Activated CD8-positive, alpha-beta memory T cell treated with anti-CD3 and anti-CD28 coated beads for 4 hours (primary cell): Measurements from ENCODE around the gene OR6A2.
"Not testable (repeated sequence)": the region's sequence is repeated elsewhere in the genome, so short reads cannot be mapped to it uniquely, and the experiment has no call there.

ENCODE experiments used
- DNase-seq, 2 donors: peaks; one replicate each; pipeline ENCODE4 v3.0.0-alpha.2; 2020; ENCODE audit warnings: low read depth in 2 of 2

Gene OR6A2

DNA sequence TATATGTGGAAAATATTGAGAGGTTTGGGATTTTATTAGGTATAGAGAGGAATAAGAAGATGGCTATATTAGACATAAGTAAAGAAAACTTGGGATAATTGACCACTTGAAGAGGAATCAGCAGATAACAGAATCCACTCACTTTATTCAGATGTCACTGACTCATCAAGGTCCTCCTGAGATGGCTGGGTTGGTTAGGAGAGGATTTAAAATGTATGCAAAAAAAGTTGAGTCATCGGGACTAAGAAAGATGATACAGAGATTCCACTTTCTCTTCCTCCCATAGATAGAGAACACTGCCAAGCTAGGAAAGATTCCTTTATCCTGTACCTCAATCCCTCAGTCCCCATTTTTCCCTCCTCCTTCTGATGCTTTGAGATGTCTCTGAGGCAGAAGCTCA is at the start of gene OR6A2:
Gene OR6A2, minus strand, starts transcription at position 288 of the 400 bp plus-strand sequence. CDS start 3,981 bp downstream, outside the sequence.
- DNase-seq = no peak

DNA sequence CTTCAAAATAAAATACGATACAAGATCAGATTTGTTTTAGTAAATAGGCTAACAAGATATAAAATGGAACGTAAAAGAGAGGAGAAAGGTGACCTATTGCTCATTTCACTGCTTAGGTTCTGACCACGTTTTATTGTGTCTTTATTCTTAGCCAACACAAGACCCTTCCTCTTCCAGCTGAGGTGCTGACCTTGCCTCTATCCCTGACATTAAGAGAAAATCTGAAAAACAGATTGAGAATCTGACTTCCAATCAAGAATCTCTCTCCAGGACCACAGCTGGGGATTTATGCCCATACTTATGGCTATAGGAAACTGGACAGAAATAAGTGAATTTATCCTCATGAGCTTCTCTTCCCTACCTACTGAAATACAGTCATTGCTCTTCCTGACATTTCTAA is 45.9 kb upstream of the OR6A2 start, which contains the start of gene OR10A5:
Gene OR10A5, plus strand, starts transcription at position 301 of the 400 bp plus-strand sequence. Its CDS starts 0 bp downstream, at position 301.
- no peak for DNase-seq

DNA sequence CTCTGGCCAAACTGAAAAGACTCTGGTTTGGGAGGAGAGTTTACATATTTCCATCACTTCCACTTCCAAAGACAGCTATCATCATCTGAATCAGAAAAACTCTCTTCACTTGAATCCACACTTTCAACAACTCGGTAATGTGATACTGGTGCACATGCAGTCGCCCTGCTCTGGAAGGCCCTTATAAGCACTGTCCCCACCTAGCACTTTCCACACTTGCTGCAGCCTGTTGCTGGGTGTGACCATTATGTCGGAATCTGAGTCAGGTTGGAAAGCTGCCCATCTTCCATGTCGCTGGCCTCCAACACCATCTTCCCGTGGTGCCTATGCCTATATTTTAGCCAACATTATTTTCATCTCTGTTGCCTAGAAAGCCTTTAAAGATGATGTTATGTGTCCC is 44.9 kb upstream of the OR6A2 start:
- DNase-seq = no peak

DNA sequence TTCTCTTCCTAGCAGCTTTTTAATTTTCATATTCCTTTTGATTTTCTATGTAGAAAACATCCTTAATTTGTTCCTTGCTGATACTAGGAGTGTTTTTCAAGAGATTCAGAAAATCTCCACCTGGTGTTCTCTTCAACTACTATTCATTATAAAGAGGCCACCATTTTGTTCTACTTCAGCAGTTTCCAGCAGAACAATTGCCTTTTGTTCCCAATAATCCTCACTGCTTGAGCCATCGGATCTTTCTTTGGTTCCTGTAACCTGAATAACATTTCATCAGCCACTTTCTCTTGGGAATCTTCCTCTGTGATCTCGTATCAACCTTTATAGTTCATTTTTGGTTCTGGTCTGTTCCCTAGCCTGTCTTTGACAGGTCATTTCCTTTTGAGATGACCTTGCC is 44.2 kb upstream of the OR6A2 start:
- no peak for DNase-seq

DNA sequence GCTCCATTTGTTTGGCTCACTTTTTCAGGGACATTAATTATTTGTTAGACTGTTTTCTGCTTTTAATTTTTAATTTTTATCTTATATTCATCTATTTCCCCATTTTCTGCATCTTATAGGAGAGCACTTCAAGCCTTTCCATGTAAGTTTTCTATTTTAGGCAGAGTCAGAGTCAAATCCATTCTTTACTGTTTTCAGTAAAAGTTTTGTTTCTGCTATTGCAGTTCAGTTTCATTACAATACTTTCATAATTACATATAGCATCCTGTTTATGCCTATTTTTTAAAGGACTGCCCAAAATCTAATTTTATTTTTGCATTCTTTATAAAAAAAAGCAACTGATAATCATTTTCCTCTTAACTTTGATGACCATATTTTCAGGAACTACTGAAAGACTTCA is 42.2 kb upstream of the OR6A2 start:
- DNase-seq = no peak

DNA sequence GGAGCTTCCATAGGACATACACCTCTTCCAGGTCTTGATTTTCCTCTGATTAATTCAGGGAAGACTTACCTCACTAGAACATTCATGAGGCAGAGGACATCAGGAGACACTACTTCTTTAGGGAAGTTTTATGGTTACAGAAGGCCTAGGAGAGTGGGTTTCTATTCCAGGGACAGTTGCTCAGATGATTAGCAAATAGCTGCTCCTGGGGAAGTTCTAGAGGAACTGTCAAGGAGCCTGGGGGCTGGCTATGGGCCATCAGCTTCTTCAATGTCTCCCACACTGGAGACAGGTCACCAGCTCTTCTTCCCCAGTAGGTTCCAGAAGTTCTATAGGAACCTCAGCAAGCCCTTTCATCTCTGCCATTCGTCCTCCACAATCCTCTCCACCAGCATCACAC is 34.5 kb upstream of the OR6A2 start:
- DNase-seq = no peak

DNA sequence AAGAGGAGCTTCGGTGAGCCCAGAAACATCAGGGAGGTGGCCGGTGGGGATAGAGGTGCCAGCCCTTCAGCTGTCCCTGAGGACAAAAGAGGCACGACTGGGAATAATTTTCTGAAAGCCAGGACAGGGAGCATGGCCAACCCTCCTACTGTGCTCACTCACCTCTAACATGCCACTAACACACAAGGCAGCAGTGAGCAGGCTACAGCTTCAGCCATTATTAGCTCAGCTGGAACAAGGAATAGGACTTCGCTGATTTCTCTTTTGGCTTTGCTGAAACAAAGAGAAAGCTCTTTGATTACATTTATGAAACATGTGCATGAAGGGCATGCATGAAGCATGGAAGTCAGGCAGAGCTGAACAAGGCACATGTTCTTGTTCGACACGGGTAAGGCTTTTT is 33.9 kb upstream of the OR6A2 start:
- no peak for DNase-seq

DNA sequence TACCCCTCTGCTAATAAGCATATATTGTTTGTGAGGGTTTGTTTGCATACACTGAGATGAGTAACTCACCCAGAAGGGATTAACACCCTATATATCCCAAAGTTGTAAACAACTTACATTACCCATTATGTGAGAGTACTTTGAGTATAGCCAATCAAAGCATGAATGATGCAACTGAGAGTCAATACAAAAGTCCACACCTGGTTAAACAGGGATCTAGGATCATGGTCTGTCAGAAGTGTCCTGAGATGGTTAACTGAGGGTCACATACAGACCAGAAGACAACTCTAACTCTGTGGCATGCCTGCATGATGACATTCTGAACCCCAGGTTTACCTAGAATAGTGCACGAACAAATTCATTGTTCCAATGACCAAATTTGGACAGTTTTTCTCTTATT is 28.6 kb upstream of the OR6A2 start:
- no peak for DNase-seq

DNA sequence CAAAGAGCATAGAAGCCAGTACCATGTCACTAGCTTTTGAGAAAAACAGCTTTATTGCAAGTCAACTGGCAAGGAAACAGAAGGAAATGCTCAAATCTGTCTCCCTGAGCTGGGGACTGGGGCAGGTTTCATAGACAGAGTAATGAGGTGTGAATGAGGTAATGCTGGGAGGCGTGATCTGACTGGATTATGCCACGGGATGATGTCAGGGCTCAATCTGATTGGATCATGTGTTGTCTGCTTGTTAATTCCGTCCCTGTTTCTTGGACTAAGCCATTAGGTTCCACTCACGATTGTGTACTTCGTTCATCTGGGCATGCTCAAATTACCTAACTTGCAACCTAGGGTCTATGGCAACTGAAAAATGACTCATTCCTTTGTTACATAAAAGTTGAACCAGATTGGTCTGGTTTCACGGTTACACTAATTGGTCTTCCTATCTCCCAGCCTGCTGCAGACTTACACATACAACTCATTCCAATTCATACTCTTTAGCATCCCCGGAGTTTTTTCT is 25.8 kb upstream of the OR6A2 start:
- no peak for DNase-seq

DNA sequence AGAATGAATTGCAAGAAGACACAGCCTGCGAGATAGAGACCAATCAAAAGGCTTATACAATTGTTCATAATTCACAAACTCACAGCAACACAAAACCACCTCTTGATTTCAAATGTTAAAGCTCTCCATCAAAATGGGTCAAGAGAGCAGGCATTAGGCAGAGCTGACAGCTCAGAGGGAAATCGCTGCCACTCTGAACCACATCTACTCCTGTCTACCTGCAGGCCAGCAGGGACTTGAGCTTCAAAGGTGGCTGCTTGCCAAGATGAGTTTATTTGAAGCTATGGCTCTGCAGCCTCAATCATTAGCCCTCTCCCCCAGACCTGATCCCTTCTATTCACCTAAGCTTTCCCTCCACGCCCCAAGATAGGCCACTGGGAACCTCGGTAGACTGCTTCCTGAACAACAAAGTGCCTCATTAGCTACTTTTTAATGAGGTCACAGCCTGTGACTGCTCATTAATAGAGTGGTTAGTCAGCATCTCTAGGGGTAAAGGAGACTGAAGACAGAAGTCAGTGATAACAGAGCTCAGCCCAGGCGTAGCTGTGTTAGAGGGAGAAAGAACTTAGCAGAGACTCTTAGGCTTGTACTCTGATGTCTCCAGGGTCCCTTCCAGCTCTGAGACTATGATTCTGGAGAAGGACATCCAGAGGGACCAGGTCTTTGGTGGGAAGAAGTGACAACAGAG is 24.8 kb upstream of the OR6A2 start:
- no peak for DNase-seq

DNA sequence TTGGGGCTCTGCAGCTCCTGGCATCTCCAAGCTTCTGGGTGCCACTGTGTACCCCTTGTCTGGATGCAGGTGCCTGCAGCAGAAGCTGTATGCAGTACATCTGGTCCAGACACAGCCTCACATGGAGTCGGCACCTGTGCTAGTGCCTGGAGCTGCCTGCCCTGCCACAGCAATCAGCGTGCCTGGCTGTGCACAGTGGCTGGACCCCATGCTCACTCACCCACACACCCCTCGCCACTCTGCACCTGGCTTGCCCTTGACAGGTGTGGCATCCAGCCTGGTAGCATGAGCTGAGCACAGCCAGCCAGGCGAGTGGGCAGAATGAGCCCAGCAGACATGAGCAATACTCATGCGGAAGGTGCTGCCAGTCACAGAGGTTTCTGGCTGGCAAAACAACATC is 19.5 kb upstream of the OR6A2 start:
- DNase-seq = no peak

DNA sequence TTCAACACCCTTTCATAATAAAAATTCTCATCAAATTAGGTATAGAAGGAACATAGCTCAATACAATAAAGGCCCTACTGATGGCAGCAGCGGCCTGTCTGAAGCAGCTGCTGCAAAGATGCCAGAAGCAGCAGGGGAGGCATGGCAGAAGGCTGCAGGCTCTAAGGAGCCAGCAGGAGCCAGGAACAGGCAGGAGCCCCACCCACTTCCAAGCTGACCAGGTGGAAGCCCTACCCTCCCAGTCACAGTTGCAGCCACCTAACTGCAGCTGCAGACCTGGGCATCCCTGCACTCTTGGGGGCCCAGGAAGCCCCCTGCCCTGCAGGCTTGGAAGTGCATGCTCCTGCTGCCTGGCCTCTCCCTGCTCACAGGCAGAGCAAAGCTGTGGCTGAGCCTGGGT is 18.2 kb upstream of the OR6A2 start:
- DNase-seq = no peak

DNA sequence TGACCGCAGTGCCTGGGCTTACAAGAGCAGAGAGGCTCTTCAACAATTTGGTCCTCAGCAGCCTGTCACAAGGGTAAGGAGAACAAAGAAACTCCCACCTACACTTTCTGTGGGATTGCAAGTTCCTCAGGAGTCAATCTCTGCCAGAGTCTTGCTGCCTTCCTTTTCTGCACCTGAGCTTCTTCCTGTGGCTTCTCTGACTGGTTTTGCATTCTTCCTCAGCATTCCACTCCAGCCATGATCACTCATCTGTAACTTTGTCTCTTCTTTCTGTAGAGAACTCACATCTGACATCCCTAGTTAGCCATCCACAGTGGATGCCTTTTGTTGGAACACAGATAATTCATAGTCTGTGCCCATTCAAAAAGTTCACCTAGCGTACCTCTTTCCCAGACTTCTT is 14.2 kb upstream of the OR6A2 start:
- no peak for DNase-seq

DNA sequence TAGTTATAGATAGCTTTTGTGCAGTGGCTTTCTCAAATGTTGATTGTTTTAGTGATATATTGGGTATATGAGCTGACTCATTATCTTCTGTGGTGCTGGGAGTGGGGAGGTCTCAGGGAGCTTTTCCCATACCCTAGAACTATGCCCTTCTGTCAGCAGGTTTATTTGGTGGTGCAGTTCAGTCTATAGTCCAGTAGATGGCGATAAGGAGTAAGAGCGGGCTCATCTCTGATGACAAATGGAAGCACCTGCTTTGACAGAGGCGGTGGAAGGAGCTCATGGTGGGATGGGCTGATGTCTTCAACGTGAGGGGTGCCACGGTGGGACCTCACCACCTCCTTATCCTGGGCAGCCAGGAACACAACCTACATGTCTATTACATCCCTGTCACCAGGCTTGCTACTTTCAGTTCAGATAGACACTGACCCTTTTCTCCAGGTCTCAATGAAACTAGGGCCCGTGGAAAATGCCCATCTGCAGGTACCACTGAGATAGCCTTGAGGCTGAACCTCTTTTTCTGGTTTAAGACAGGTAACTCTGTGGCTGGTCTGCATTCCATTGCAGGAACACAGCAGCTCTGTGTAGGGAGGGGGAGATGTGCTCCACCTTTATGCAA is 13.0 kb upstream of the OR6A2 start:
- peak in 1 of 2 donors; percentile 4 for DNase-seq

DNA sequence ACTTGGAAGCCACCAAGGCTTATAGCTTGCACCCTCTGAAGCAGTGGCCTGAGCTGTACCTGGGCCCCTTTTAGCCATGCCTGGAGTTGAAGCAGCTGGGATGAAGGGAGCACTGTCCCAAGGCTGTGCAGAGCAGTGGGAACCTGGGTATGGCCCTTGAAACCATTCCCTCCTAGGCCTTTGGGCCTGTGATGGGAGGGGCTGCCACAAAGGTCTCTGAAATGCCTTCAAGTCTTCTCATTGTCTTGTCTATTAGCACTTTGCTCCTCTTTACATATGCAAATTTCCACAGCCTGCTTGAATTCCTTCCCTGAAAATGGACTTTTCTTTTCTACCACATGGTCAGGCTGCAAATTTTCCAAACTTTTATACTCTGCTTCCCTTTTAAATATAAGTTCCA is 1.6 kb upstream of the OR6A2 start:
- DNase-seq = not testable (repeated sequence)

DNA sequence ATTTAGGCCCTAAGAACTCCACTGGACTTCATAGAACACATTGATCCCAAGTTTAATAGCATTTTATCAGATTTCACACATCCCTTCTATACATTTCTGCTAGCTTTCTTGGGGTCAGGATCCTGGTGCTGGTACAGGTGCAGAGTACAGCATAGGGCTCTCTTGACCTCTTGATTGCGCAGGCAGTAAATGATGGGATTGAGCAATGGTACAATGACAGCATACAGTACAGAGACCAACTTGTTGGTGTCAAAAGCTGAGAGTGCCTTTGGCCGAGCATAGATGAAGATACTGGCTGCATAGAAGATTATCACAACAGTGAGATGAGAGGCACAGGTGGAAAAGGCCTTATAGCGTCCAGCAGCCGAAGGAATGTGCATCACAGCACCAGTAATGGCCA is 4.8 kb downstream of the OR6A2 start:
- no peak for DNase-seq

DNA sequence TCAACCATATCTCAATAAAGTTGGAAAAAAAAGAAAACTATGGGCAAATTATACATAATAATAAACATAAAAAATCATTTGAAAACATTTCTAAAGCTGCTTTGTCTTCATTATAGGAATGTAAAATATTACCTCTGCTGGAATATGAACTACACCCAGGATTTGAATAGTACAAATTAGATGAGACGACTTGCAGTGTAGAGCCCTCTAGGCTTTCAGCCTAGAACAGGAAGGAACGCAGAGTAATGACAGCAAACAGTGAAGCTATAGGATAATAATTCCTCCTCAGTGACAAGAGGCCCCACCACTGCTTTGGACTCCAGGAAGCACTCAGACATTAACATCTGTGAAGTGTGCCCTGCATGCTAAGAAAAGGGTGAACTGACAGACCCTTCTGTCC is 8.9 kb downstream of the OR6A2 start:
- DNase-seq = no peak

DNA sequence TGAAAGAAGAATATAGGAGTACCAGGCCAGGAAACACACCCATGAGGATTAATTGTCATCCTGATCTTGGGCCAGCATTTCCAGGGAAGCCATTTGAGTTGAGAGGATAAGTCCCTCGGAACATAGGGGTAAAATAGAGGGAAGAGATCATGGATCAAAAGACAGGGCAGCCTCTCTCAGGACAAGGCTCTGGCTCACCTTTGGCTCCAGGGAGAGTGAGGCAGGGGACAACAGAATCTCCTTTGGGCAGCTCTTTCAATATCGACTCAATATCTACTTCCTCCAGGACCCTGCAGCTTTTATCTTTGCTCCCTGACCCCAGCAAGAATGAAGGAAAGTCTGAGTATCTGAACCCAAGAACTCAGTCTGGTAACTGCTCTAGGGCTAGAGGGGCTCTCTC is 16.8 kb downstream of the OR6A2 start, which contains the start of gene OR2AG1:
Gene OR2AG1, plus strand, starts transcription at position 301 of the 400 bp plus-strand sequence. CDS start 2,018 bp downstream, outside the sequence.
- no peak for DNase-seq

DNA sequence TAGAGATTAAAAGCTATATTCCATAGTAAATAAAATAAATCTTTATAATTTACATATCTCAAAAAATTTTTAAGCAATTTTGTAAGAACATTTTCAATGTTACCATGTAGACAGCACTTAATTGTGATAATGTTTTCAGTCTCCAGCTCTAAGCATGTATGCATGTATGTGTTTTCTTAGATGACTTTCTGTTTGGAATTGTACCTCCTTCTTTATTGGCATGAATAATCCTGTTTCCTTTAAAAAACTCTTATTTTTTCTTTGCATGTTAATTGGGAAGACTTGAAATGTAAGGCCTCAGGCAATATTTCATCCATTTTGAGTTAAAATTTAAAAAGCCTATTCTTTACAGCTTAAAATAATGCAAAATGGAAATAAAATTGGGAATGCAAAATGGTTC is 18.7 kb downstream of the OR6A2 start:
- no peak for DNase-seq

DNA sequence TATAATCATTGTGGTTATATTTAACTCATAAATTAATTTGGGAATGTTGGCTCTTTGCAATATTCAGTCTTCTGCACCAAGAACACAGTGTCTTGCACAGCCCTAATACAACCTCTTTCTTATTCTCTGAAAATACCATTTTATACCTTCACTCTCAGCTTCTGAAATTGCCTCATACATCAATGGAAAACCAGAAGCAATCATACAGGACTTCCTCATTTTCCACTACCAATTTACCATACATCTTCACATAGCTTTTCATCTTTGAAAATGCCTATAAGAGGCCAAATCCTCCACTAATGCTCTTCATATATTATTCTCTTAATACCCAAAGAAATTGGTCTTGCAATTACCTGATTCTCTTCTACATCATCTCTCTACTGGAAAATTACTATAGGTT is 21.0 kb downstream of the OR6A2 start:
- DNase-seq = no peak

DNA sequence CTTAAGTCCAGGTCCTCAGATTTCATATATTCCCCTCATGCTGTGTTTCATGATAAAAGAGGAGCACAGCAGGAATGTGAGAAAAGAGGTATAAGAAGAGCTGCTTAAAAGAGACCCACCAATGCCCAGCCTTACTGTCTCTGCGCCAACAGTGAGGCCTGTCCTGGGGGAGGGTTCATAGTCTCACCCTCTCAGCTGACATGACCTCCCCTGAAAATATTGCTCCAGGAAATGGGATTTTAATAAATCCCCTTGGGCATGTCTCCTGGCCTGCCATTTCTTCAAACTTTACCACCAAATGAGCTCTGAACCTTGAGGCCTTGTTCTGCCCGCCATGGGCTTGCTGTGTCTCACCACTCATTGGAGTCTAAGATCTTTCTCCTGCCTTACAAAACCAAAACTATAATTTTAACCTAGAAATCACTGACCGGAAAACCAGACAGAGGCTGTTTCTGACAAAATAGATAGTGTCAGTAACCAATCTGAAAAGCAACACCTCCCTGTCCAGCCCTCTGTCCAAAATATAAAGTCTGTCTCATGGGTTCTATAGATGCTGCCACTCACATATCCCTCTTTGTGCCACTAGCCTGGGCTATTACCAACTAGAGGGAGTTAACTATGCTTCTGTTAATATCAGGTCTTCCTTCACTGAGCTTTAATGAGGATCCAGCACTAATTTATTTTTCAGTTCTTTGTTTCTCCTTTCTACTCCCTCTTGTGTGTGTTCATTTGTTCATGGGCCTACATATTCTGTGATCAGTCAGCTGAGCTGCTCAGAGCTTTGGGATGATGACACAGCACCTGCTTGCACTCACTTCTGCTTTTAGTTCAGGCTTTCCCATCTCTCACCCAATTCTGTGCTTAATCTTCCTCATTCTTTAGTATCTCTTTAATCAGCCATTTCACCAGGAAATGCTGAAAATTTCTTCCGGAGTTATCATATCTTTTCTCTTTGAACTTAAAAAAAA is 27.3 kb downstream of the OR6A2 start, which contains the start of gene OR2AG2:
Gene OR2AG2, minus strand, starts transcription at position 51 of the 968 bp plus-strand sequence. CDS start 3,019 bp downstream, outside the sequence.
- no peak for DNase-seq
